DND-41 (cell line): ENCODE measurements around the gene WNK4.

Experiments
- ATAC-seq: fragments of 200-7000 bp; cut with Tn5 transposase; 3 replicates; pipeline ENCODE4 v1.9.1; 2021; ENCODE audit warnings: low read depth; ENCODE audit not compliant: insufficient read depth
- DNase-seq: peaks from one replicate; pipeline ENCODE4 v3.0.0-alpha.2; 2020
- H2AFZ ChIP-seq: 2 replicates; pipeline ENCODE4 v1.6.0; 2012; ENCODE audit warnings: low read depth, low read length
- H3K27ac ChIP-seq: 2 replicates; pipeline ENCODE4 v1.5.1; 2012; ENCODE audit warnings: low read length, inconsistent platforms
- H3K27me3 ChIP-seq: fragments of 200-600 bp; sonication (generic); 2 replicates; pipeline ENCODE4 v1.6.0; 2012; ENCODE audit warnings: low read length, mild to moderate bottlenecking, inconsistent platforms; ENCODE audit not compliant: insufficient read depth, poor library complexity
- H3K36me3 ChIP-seq: 2 replicates; pipeline ENCODE4 v1.5.1; 2012; ENCODE audit warnings: low read length, inconsistent platforms; ENCODE audit not compliant: insufficient read depth
- H3K4me1 ChIP-seq: 2 replicates; pipeline ENCODE4 v1.5.1; 2012; ENCODE audit warnings: mild to moderate bottlenecking, low read length; ENCODE audit not compliant: insufficient read depth
- H3K4me2 ChIP-seq: 2 replicates; pipeline ENCODE4 v1.6.0; 2012; ENCODE audit warnings: mild to moderate bottlenecking, moderate library complexity, low read length, inconsistent platforms; ENCODE audit not compliant: insufficient read depth
- H3K4me3 ChIP-seq, 2 experiments: fragments of 200-600 bp in 1 of 2; shearing (Covaris generic) in 1 of 2; 2 replicates each; pipeline ENCODE4 v1.5.1; 2012 to 2016; ENCODE audit warnings: inconsistent platforms in 2 of 2, low read length in 2 of 2, mild to moderate bottlenecking in 2 of 2, low read depth in 1 of 2, moderate library complexity in 1 of 2
- H3K79me2 ChIP-seq: 2 replicates; pipeline ENCODE4 v1.6.0; 2012; ENCODE audit warnings: low read length, inconsistent platforms; ENCODE audit not compliant: insufficient read depth
- H3K9ac ChIP-seq: 2 replicates; pipeline ENCODE4 v1.6.0; 2012; ENCODE audit warnings: low read depth, mild to moderate bottlenecking, inconsistent platforms, low read length, moderate library complexity
- H3K9me3 ChIP-seq: 2 replicates; pipeline ENCODE4 v1.5.1; 2012; ENCODE audit warnings: low read length, moderate library complexity, mild to moderate bottlenecking, inconsistent platforms; ENCODE audit not compliant: insufficient read depth, severe bottlenecking
- H4K20me1 ChIP-seq: 2 replicates; pipeline ENCODE4 v1.6.0; 2012; ENCODE audit warnings: low read length; ENCODE audit not compliant: insufficient read depth
- EZH2 ChIP-seq: IDR thresholded peaks from 3 replicates; pipeline ENCODE4 v1.6.1; 2012; ENCODE audit warnings: borderline replicate concordance, low read depth, mild to moderate bottlenecking, moderate library complexity, low read length, inconsistent platforms; ENCODE audit not compliant: severe bottlenecking
- TF ChIP-seq, protein P1 (sequence below): IDR thresholded peaks from 2 replicates; pipeline ENCODE4 v1.5.1; 2012; ENCODE audit warnings: borderline replicate concordance, low read length, moderate library complexity, mild to moderate bottlenecking; ENCODE audit not compliant: poor library complexity, severe bottlenecking; ENCODE audit errors: extremely low read depth

Gene WNK4

DNA sequence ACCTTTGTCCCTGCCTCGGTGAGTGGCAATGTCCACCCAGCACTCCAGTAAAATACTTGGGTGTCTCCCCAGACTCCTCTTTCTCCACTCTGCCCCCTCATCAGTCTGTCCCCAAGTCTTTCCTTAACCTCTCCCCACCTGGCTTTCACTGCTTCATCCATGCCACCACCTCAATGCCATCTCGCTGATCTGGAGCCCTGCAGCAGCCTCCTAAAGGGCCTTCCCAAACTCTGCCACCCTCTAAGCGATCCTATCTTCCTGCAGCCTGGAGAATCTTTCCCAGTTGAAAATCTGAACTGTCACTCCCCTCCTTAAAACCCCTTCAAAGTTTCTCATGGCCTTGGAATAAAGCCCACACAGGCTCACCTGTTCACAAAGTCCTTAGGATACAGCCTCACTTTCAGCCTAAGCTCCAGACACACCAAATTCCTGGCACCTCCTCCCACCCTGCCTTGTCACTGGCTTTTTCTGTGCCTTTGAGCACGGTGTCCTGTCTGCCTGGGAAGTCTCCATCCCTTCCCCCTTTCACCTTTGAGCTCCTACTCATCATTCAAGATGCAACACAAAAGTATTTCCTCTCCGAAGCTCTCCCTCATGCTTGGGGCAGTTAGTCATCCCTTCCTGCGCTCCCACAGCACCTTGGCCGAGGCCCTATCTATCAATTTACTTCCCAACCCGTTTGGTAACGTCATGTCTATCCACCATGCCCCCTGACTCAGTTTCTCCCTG, 2.8 kb downstream of the WNK4 start:
- Histone ChIP-seq H3K79me2 (no peaks in the 10 kb centered on the region), H3K27me3 (no peaks in the 10 kb centered on the region), H3K4me2 (no peak overlapping the region), H3K9me3 (no peaks in the 10 kb centered on the region), H3K4me1 (no peaks in the 10 kb centered on the region), H2AFZ (no peak overlapping the region), H3K4me3 (no peak overlapping the region), H3K27ac (no peak overlapping the region), H3K9ac (no peak overlapping the region), H3K36me3 (peaks cover 24% of the 10 kb centered on the region), H4K20me1 (no peaks in the 10 kb centered on the region)
- ATAC-seq (no peak), DNase-seq (no peak)
- TF ChIP-seq, protein P1, sequence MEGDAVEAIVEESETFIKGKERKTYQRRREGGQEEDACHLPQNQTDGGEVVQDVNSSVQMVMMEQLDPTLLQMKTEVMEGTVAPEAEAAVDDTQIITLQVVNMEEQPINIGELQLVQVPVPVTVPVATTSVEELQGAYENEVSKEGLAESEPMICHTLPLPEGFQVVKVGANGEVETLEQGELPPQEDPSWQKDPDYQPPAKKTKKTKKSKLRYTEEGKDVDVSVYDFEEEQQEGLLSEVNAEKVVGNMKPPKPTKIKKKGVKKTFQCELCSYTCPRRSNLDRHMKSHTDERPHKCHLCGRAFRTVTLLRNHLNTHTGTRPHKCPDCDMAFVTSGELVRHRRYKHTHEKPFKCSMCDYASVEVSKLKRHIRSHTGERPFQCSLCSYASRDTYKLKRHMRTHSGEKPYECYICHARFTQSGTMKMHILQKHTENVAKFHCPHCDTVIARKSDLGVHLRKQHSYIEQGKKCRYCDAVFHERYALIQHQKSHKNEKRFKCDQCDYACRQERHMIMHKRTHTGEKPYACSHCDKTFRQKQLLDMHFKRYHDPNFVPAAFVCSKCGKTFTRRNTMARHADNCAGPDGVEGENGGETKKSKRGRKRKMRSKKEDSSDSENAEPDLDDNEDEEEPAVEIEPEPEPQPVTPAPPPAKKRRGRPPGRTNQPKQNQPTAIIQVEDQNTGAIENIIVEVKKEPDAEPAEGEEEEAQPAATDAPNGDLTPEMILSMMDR = no peak
- TF ChIP-seq EZH2 = no peak

DNA sequence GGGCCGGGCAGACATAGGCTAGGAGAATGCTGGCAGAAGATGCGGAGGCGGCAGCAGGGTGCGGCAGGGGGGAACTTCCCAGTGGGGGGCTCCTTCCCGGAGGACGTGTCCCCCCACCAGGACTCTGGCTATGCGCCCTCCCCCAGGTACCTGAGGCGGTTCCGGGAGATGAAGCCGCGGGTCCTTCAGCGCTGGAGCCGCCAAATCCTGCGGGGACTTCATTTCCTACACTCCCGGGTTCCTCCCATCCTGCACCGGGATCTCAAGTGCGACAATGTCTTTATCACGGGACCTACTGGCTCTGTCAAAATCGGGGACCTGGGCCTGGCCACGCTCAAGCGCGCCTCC, 3.4 kb downstream of the WNK4 start:
- no peak for DNase-seq
- ATAC-seq = no peak
- no peak overlapping the region for H3K27ac ChIP-seq
- no peaks in the 10 kb centered on the region for H3K79me2 ChIP-seq
- H3K4me2 ChIP-seq = no peak overlapping the region
- no peaks in the 10 kb centered on the region for H4K20me1 ChIP-seq
- H3K9ac ChIP-seq = no peak overlapping the region
- no peak overlapping the region for H3K4me3 ChIP-seq
- H3K4me1 ChIP-seq = no peaks in the 10 kb centered on the region
- H2AFZ ChIP-seq = no peak overlapping the region
- H3K27me3 ChIP-seq = no peaks in the 10 kb centered on the region
- no peak for TF ChIP-seq EZH2
- TF ChIP-seq, protein P1 = no peak
- H3K36me3 ChIP-seq = peaks cover 18% of the 10 kb centered on the region
- H3K9me3 ChIP-seq = no peaks in the 10 kb centered on the region

DNA sequence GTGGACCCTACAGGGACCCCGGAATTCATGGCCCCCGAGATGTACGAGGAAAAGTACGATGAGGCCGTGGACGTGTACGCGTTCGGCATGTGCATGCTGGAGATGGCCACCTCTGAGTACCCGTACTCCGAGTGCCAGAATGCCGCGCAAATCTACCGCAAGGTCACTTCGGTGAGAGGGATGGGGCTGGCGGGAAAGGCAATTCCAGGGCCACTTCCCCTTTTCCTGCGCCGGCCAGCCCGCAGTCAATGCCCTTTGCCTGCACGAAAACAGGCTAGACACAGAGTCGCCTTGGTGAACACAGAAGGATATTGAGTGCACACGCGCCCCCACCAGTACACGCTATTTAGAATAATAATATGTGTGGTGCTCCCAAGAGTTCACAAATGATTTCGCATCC, 4.0 kb downstream of the WNK4 start:
- no peak for ATAC-seq
- Histone ChIP-seq H2AFZ (no peak overlapping the region), H3K27ac (no peak overlapping the region), H3K4me1 (no peaks in the 10 kb centered on the region), H3K9ac (no peak overlapping the region), H4K20me1 (no peaks in the 10 kb centered on the region), H3K4me2 (no peak overlapping the region), H3K4me3 (no peak overlapping the region), H3K79me2 (no peaks in the 10 kb centered on the region), H3K36me3 (peaks cover 12% of the 10 kb centered on the region), H3K9me3 (no peaks in the 10 kb centered on the region), H3K27me3 (no peaks in the 10 kb centered on the region)
- no peak for DNase-seq
- no peak for TF ChIP-seq EZH2
- TF ChIP-seq, protein P1 = no peak
